ENCODE results near the gene PRSS57. TPM values are rescaled to one million over a fixed set of nuclear protein-coding genes. Genes with fewer than 3 reads are reported as not detected.

The PRSS57 gene
- polyA plus RNA-seq, 1 of the 3 experiments (the other 2 are of a cell fraction) = not detected

- CTCF ChIA-PET = interaction anchor here (0.9 to 1.9 kb wide), 7 partner anchors 13 to 77 kb away, joined by 3 to 26 read pairs (median 4); partner anchors contain the start of gene PALM
- peak; percentile 74 for DNase-seq
Observed at GRCh38 chr19:662207-662961, 32.9 kb downstream of the PRSS57 start.

More at GRCh38 chr19:662207-662961, 32.9 kb downstream of the PRSS57 start:
- Histone ChIP-seq H3K4me3 (ENCODE audit: low read depth in 2 of 2, low read length in 1 of 2) (peak overlapping the region; percentile 86 to 96), H3K9me2 (no peaks in the 10 kb centered on the region), H3K79me2 (ENCODE audit: insufficient read depth) (peaks cover 59% of the 10 kb centered on the region), H3F3A (replicated peaks; ENCODE audit: insufficient read depth) (peaks cover 4% of the 10 kb centered on the region), H3K27ac (ENCODE audit: low read depth in 2 of 2, low read length in 1 of 2) (peak overlapping the region; percentile 54 to 82), H2AFZ (ENCODE audit: low read depth) (no peak overlapping the region; the same call in 1 of the 2 replicates), H3K9ac (peak overlapping the region; percentile 97), H3K9me3 (no peaks in the 10 kb centered on the region), H3K4me1 (ENCODE audit: control insufficient read depth in 1 of 2, insufficient read depth in 2 of 2, low read depth in 1 of 2, low read length in 1 of 2) (peaks cover 7 to 32% of the 10 kb centered on the region in 2 experiments; a peak in 2 of 4 replicates), H4K20me1 (ENCODE audit: insufficient read depth) (peaks cover 51% of the 10 kb centered on the region), H3K27me3 (ENCODE audit: insufficient read depth) (no peaks in the 10 kb centered on the region), H3K36me3 (replicated peaks in 1 of 2; ENCODE audit: control insufficient read depth in 1 of 2, insufficient read depth in 2 of 2, low read length in 1 of 2) (peaks cover 0 to 9% of the 10 kb centered on the region in 2 experiments), H3K4me2 (peak overlapping the region; percentile 99)
- POLR2A ChIA-PET = interaction anchor here (1.0 kb wide), 1 partner anchor 15 kb away, joined by 3 read pairs; no protein-coding TSS in a partner anchor
- no peak for TF ChIP-seq RCOR1 (IDR thresholded peaks at IDR 0.05; ENCODE audit: low read length)
- TF ChIP-seq JUND (IDR thresholded peaks at IDR 0.05) = no peak
- TF ChIP-seq GATA2 (CRISPR knock-in tag; IDR thresholded peaks at IDR 0.05) = no peak
- TF ChIP-seq MXI1 (IDR thresholded peaks at IDR 0.05; ENCODE audit: low read depth, low read length) = peak; percentile 71; the same call in 1 of the 2 replicates
- TF ChIP-seq NRF1 (IDR thresholded peaks at IDR 0.05; ENCODE audit: low read depth, low read length) = no peak
- no peak for TF ChIP-seq PBX3 (IDR thresholded peaks at IDR 0.05)
- TF ChIP-seq, protein P1, sequence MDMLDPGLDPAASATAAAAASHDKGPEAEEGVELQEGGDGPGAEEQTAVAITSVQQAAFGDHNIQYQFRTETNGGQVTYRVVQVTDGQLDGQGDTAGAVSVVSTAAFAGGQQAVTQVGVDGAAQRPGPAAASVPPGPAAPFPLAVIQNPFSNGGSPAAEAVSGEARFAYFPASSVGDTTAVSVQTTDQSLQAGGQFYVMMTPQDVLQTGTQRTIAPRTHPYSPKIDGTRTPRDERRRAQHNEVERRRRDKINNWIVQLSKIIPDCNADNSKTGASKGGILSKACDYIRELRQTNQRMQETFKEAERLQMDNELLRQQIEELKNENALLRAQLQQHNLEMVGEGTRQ (IDR thresholded peaks at IDR 0.05; ENCODE audit: borderline replicate concordance, low read depth, low read length) = no peak
- no peak for TF ChIP-seq EP300 (IDR thresholded peaks at IDR 0.05; ENCODE audit: borderline replicate concordance in 1 of 2, low read depth in 1 of 2, low read length in 1 of 2)
- TF ChIP-seq TAF1 (IDR thresholded peaks at IDR 0.05; ENCODE audit: borderline replicate concordance, low read depth, low read length) = no peak
- TF ChIP-seq CHD2 (IDR thresholded peaks at IDR 0.05; ENCODE audit: low read length, partially characterized antibody) = no peak
- TF ChIP-seq FOSL2 (IDR thresholded peaks at IDR 0.05; ENCODE audit: borderline replicate concordance, low read depth) = no peak
- TF ChIP-seq FOXM1 (IDR thresholded peaks at IDR 0.05; ENCODE audit: low read depth) = no peak
- TF ChIP-seq POLR2AphosphoS5 (IDR thresholded peaks at IDR 0.05; ENCODE audit: low read depth, low read length) = no peak
- 0 out of 2 replicates have a peak, but pooled peaks have one; percentile 22 for TF ChIP-seq ELF1 (IDR thresholded peaks at IDR 0.05)
- TF ChIP-seq NFIC (IDR thresholded peaks at IDR 0.05; ENCODE audit: borderline replicate concordance) = no peak
- peak; percentile 49 for TF ChIP-seq MAX (IDR thresholded peaks at IDR 0.05; ENCODE audit: low read depth)
- TF ChIP-seq FOXJ3 (CRISPR knock-in tag; IDR thresholded peaks at IDR 0.05) = no peak
- no peak for TF ChIP-seq RXRA (IDR thresholded peaks at IDR 0.05; ENCODE audit: borderline replicate concordance, low read depth)
- WGBS (ENCODE audit: low lambda C conversion rate) = 1% methylated on average over 15 of the region's 81 CpGs
